ENCODE results near the gene CYB5RL. TPM values are rescaled to one million over a fixed set of nuclear protein-coding genes. Genes with fewer than 3 reads are reported as not detected.

CYB5RL gene
- total RNA-seq, 4 donors from 2014 or later, result 3.7 to 6.2 (median 5.2) TPM

DNA sequence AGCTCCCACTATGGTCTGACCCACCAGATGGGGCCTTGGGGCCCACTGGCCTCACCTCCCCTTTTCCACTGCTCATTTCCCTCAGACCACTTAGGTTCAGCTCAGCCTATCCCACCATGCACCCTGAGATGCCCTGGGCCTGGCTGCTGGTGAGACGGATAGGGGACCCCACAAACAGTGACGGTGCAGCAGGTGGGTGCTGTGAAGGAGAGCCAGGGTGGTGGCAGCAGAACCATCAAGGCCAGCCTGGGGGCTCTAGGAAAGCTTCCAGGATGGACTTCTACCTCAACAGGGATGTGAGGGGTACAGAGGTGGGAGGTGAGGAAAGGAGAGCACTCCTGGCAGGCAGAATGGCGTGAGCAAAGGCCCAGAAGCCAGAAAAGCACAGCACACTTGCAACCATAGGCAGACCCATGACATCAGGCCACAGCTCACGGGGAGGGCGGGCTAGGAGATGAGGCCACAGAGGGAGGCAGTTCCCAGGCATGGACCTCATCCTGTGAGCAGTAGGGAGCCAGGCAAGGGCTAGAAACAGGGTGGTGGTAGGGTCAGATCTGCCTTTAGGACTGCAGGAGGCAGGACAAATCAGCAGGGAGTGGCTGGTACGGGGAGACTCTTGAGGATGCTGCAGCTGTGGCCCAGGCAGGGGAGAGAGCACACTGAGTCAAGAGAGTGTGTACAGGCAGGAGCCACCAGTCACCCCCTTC, 23.1 kb downstream of the CYB5RL start:
- 95 to 96% methylated on average over 6 of the region's 6 CpGs for WGBS, 2 donors
- Histone ChIP-seq H3K27ac (no peak overlapping the region), H3K36me3 (no peaks in the 10 kb centered on the region), H3K27me3 (no peaks in the 10 kb centered on the region), H3K9me3 (no peaks in the 10 kb centered on the region), H3K4me1 (peaks cover 0 to 5% of the 10 kb centered on the region in 2 donors), H3K4me3 (replicated peaks in 1 of 3) (no peak overlapping the region)
- no peak for DNase-seq
- intact Hi-C loops (cut with DNase I), result no loop called here
- TF ChIP-seq, protein P1, sequence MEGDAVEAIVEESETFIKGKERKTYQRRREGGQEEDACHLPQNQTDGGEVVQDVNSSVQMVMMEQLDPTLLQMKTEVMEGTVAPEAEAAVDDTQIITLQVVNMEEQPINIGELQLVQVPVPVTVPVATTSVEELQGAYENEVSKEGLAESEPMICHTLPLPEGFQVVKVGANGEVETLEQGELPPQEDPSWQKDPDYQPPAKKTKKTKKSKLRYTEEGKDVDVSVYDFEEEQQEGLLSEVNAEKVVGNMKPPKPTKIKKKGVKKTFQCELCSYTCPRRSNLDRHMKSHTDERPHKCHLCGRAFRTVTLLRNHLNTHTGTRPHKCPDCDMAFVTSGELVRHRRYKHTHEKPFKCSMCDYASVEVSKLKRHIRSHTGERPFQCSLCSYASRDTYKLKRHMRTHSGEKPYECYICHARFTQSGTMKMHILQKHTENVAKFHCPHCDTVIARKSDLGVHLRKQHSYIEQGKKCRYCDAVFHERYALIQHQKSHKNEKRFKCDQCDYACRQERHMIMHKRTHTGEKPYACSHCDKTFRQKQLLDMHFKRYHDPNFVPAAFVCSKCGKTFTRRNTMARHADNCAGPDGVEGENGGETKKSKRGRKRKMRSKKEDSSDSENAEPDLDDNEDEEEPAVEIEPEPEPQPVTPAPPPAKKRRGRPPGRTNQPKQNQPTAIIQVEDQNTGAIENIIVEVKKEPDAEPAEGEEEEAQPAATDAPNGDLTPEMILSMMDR (IDR thresholded peaks at IDR 0.05), result no peak
- TF ChIP-seq POLR2A (IDR thresholded peaks at IDR 0.05), result no peak

DNA sequence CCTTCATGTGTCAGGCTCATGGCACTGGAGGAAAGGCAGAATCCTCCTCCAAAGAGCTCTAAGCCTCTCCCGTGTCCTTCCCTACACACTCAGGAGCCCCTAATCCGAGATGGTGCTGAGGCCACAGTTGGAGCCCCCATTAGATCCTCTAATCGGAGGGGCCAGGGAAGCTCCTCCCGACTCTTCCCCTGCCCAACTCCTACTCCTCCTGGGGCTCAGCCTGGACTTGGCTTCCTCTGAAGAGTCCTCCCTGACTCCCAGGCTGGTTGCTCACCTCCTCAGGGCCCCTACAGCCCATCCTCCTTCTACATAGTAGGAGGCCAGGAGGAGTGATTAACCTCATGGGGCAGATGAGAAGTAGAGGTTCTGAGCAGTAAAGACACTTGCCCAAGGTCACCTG, 25.7 kb downstream of the CYB5RL start:
- no peak overlapping the region for H3K27ac ChIP-seq
- intact Hi-C loops (cut with DNase I), result no loop called here
- H3K36me3 ChIP-seq, result no peaks in the 10 kb centered on the region
- TF ChIP-seq, protein P1 (IDR thresholded peaks at IDR 0.05), result no peak
- no peak for TF ChIP-seq POLR2A (IDR thresholded peaks at IDR 0.05)
- no peaks in the 10 kb centered on the region for H3K9me3 ChIP-seq
- H3K4me3 ChIP-seq (replicated peaks in 1 of 3), result no peak overlapping the region
- no peaks in the 10 kb centered on the region for H3K27me3 ChIP-seq
- H3K4me1 ChIP-seq, result peaks cover 0 to 5% of the 10 kb centered on the region in 2 donors
- no peak for DNase-seq
- 86 to 96% methylated on average over 4 of the region's 4 CpGs for WGBS, 2 donors

DNA sequence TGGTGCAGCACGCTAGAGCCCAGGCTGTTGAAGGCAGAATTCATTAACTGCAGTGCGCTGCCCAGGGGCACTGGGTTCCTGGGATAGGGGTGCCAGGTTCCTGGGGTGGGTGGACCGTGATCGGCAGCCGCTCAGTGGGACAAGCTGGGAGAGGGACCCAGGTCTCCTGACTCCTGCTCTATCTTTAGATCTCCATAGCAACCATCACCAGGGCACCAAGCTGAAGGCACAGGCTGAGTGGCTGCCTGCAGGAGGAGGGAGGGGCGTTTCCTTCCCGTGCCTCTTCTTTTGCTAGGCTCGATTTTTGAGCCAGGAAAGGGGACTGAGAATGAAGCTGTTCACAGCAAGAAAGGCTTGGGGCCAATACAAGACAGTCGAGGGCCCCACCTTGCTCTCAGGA, 26.1 kb downstream of the CYB5RL start:
- Histone ChIP-seq H3K9me3 (no peaks in the 10 kb centered on the region), H3K27ac (no peak overlapping the region), H3K4me1 (peaks cover 0 to 5% of the 10 kb centered on the region in 2 donors), H3K27me3 (no peaks in the 10 kb centered on the region), H3K4me3 (replicated peaks in 1 of 3) (no peak overlapping the region), H3K36me3 (no peaks in the 10 kb centered on the region)
- TF ChIP-seq, protein P1 (IDR thresholded peaks at IDR 0.05), result no peak
- TF ChIP-seq POLR2A (IDR thresholded peaks at IDR 0.05), result no peak
- 67 to 75% methylated on average over 8 to 9 of the region's 9 CpGs for WGBS, 2 donors
- intact Hi-C loops (cut with DNase I), result no loop called here
- no peak for DNase-seq

DNA sequence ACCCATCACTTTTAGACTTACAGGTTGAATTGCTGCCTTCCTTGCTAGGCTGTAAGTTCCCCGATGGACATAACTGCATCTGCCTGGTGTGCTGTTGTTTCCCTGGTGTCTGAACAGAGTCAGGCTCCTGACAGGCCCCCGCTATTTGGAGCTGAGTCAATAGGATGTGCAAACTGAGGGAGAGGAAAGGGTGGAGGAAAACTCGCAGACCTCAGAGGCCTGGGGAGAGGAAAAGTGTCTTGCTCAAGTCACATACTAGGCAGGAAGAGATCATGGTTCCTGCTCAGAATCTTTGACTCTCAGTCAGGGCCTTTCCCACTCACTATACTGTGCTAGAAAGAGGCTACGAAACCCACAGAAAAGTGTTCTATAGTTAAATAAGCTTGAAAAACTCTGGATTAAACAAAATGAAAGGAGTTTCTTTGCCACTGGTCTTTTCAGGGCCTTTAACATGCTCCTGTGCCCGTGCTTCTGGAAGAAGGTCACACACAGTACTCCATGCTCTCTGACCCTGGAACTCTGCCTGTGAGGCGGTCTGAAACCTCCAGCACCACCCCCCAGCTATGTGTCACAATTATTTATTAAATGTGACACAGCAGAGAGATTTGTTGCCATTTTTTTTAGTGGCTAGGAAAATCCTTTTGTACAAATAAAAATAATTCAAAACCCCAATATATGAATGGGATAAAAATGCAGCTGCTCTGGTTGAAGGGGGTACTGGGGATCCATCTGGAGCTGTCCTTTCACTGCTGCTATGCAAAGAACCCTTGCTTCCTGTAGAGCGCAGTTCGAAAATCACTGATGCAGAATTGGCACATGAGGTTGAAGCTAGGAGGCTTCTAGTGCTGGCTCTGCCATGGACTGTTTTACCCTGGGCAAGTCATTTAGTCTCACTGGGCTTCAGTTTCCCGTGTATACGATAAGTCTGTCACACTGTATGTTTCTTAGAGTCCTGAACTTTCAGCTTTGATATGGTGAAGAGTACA, 26.9 kb downstream of the CYB5RL start:
- Histone ChIP-seq H3K9me3 (no peaks in the 10 kb centered on the region), H3K36me3 (no peaks in the 10 kb centered on the region), H3K27ac (peak overlapping the region in 2 of 3 donors; percentile 8 to 61), H3K4me3 (replicated peaks in 1 of 3) (no peak overlapping the region), H3K27me3 (no peaks in the 10 kb centered on the region), H3K4me1 (peaks cover 0 to 5% of the 10 kb centered on the region in 2 donors)
- 67% methylated on average over 10 of the region's 10 CpGs for WGBS, 2 donors
- TF ChIP-seq, protein P1 (IDR thresholded peaks at IDR 0.05), result no peak
- no peak for TF ChIP-seq POLR2A (IDR thresholded peaks at IDR 0.05)
- peak; percentile 63 to 64 for DNase-seq
- intact Hi-C loops (cut with DNase I), result no loop called here

Data from thyroid gland (tissue), 4 donors.